ENCODE results near the gene CD46. TPM values are rescaled to one million over a fixed set of nuclear protein-coding genes. Genes with fewer than 3 reads are reported as not detected.

Gene CD46
- polyA plus RNA-seq, 5 donors: 184 to 300 (median 253) TPM

GRCh38 chr1:207811920-207812720, 60.3 kb downstream of the CD46 start:
- DNase-seq: no peak

DNA sequence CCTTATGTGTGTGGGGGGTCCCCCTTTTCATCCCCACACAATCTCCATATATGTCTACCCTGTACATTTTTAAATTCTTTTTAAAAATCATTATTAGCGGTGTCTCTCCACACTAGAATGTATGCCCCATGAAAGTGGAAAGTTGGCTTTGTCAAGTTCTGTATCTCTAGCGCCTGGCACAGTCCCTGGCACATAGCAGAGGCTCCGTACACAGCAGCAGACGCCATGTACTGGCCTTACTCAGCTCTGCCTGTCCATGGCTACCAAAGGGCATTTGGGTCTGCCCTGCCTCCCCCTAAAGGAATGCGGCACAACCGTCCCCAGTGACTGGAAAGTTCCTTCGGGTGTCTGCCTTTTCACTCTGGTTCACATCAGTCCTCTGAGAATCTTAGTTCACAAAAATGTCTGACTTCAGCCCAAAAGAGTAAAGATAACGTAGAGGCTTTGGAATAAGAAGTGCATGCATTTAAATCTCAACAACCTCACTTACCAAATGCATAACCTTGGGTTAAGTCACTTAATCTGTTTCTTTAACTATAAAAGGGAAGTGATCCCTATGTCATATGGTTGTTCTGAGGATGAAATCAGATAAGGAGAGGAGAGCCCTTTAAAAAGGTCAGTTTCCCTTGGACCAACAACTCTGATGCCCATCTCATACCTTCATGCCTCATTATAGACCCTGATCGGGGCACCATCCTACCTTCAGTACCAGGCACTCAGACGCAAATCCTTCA, 61.1 kb downstream of the CD46 start:
- no peak for DNase-seq

DNA sequence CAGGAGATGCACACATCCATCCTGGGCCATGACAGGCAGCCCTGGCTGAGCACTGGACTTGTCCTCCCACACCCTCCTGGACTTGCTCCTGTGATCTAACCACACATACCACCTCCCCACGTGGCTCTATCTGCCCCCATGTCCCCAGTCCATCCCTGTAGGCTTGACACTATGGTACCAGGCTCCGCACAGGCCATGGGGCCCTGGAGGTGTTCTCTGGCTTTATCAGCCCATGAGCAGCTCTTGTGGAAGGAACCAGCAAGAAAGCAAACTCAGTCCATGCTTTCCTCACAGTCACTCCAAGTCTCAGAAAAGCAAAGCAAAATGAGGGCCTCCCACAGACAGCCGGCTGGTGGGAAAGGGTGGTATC, 61.6 kb downstream of the CD46 start:
- no peak for DNase-seq

DNA sequence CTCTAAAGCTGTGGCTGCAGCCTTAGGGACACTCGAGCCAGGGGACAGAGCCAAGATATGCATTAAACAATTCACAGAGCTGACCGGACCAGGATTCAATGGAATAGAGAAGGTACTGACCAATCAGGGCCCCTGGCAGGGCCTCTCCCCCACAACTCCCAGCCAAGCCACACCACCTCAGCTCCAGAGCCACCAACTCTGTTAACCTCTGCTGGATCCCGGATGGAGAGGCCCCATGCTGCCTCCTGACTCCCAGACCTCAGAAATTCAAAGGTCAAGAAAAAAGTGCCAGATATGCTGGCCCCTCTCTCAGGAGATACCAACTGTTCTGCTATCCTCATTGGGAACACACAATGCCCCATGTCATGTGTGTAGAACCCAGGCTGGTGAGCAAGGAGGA, 62.1 kb downstream of the CD46 start:
- DNase-seq: no peak

- no peak for DNase-seq
These were observed 62.6 kb downstream of the CD46 start for GRCh38 chr1:207814469-207814868.

DNA sequence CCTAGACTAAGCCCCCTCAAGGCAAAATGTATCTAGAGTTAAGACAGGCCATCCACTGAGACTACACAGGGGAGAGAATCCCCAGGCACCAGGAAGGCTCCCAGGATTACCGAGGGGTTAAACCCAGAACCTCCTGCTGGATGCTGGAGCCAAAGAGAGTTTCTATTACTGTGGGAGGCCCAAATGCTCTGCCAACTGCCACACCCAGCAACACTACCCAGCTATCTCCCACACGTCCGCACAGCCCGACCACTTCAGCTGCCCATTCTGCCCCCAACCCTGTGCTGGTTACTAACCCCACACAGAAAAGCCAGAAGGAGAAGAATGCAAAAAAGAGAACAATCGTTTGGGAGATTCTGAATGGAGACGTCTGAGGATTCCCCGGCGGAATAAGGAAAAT, 63.6 kb downstream of the CD46 start:
- no peak for DNase-seq

- no peak for DNase-seq
These were observed 64.0 kb downstream of the CD46 start for GRCh38 chr1:207815913-207816291.

- DNase-seq: no peak
These were observed 65.3 kb downstream of the CD46 start for GRCh38 chr1:207817166-207817565.

DNA sequence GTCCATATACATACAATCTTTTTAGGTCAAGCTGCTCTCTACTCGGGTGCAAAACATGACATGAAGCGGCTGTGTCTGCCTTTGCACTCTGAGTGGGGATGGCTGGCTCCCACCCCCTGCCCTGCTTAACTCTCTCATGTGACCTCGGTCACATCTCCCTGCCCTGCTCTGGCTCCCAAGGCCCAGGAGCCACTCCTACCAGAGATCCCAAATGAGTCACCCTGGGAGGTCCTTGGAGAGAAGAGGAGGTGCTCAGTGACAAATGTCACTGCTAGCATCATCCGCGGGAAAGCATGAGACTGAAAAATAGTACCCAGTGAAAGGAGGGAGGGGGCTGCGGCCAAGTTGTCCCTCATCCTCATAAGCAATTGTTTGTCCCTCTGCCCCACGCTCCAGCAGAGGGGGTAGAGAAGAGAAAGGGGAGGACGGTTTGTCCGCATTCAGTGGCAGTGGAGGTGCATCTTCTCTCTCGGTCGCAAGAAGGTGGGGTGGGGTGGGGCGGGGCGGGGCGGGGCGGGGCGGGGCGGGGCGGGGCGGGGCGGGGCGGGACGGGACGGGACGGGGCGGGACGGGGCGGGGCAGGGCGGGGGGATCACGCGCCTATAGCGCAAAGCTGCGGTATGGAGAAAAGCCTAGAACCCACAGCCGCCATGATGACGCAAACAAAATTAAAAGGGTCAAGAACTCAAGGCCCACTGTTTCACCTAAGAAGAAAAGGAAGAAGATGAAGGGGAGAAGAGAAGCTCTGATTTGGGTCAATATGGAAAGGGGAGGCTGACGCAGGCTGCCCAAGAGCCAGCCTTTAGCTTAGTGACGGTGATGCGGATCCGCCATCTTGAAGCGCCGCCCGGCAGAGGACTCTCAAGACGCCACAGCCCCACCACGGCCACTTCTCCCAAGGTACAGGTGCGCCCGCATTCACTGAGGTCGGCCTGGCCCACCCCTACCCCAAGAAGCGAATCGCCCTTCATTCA, 66.2 kb downstream of the CD46 start:
- DNase-seq: no peak

- no peak for DNase-seq
These were observed 67.2 kb downstream of the CD46 start for GRCh38 chr1:207818971-207819451.

GRCh38 chr1:207820568-207821463, 69.0 kb downstream of the CD46 start:
- DNase-seq: no peak

GRCh38 chr1:207821464-207822045, 69.7 kb downstream of the CD46 start:
- DNase-seq: no peak

GRCh38 chr1:207822124-207822601, 70.3 kb downstream of the CD46 start:
- DNase-seq: no peak

GRCh38 chr1:207822602-207823451, 71.0 kb downstream of the CD46 start:
- no peak for DNase-seq

- no peak for DNase-seq
These were observed 71.7 kb downstream of the CD46 start for GRCh38 chr1:207823531-207823879.

GRCh38 chr1:207823880-207824566, 72.2 kb downstream of the CD46 start:
- peak; percentile 86 to 89 for DNase-seq

GRCh38 chr1:207824691-207825408, 73.0 kb downstream of the CD46 start:
- no peak for DNase-seq

DNA sequence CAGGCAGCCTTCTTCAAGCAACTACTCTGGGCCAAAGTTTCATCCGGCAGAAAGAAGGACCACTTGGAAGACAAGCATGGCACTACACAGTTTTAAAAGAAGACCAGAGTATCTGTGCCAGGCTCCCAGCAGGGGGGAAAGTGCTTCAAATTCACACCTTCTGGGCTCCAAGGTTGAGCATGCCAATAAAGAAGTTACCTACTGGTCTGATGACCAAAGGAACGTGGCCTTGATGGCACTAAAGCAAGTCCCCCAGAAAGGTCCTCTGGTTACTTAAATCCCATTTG, 73.5 kb downstream of the CD46 start:
- DNase-seq: no peak
